Endothelial cell of umbilical vein (primary cell): Measurements from ENCODE around the gene IKZF1. TPM values are rescaled to one million over a fixed set of nuclear protein-coding genes. Genes with fewer than 3 reads are reported as not detected.

ENCODE experiments used
- BruUV-seq: library from RNA; stranded (reverse); fragments of 400-500 nt; replicated peaks from 2 replicates; lab custom pipeline; 2021; lab: Mats Ljungman, UMichigan
- CTCF ChIA-PET: fragments of 300-600, 350-600 bp; sonication (Branson Sonifier 250); formaldehyde crosslinking; loops from one replicate; lab custom pipeline; 2021; ENCODE audit warnings: antibody characterized with exemption, inconsistent platforms; lab: Charles Lee
- POLR2A ChIA-PET: fragments of 300-600, 350-600 bp; sonication (Branson Sonifier 250); formaldehyde crosslinking; loops from one replicate; lab custom pipeline; 2021; ENCODE audit warnings: antibody characterized with exemption, inconsistent platforms; lab: Charles Lee
- DNase-seq: peaks from one replicate; pipeline ENCODE4 v3.0.0-alpha.2; 2011; ENCODE audit warnings: low read depth, low spot score
- FAIRE-seq: peaks from 2 replicates; lab custom pipeline; 2011; peaks lifted over from hg19 to GRCh38; lab: Jason Lieb, UNC
- H2AFZ ChIP-seq: 2 replicates; pipeline ENCODE4 v1.6.0; 2012; ENCODE audit warnings: low read depth, low read length, control low read depth, inconsistent platforms
- H3K27ac ChIP-seq: 2 replicates; pipeline ENCODE4 v1.5.1; 2011; ENCODE audit warnings: low read depth, mild to moderate bottlenecking, control low read depth, low read length, moderate library complexity; ENCODE audit not compliant: insufficient read depth
- H3K27me3 ChIP-seq, 2 experiments: 2 replicates each; pipeline versions ENCODE4 v1.6.0 to v1.6.1; 2011; ENCODE audit warnings: low read length in 2 of 2, mixed read lengths in 1 of 2; ENCODE audit not compliant: control insufficient read depth in 2 of 2, insufficient read depth in 2 of 2
- H3K36me3 ChIP-seq, 2 experiments: 2 replicates in 1 of 2; 3 replicates in 1 of 2; pipeline ENCODE4 v1.5.1; 2011; ENCODE audit warnings: low read length in 2 of 2, mild to moderate bottlenecking in 1 of 2, moderate library complexity in 1 of 2; ENCODE audit not compliant: control insufficient read depth in 2 of 2, insufficient read depth in 2 of 2; ENCODE audit errors: extremely low read depth in 1 of 2
- H3K4me1 ChIP-seq: 3 replicates; pipeline ENCODE4 v1.5.1; 2011; ENCODE audit warnings: mild to moderate bottlenecking, low read length; ENCODE audit not compliant: control insufficient read depth, insufficient read depth; ENCODE audit errors: extremely low read depth
- H3K4me2 ChIP-seq: 2 replicates; pipeline ENCODE4 v1.6.1; 2011; ENCODE audit warnings: low read length, control low read depth, mixed read lengths; ENCODE audit not compliant: insufficient read depth
- H3K4me3 ChIP-seq, 3 experiments: fragments of 200-600 bp in 1 of 3; sonication (generic), shearing (Covaris generic) in 1 of 3; replicated peaks in 1 of 3; 2 replicates each; pipeline ENCODE4 v1.5.1; 2011 to 2016; ENCODE audit warnings: control low read depth in 3 of 3, low read length in 3 of 3, mild to moderate bottlenecking in 2 of 3, inconsistent platforms in 1 of 3, low read depth in 1 of 3, moderate library complexity in 1 of 3; ENCODE audit not compliant: insufficient read depth in 1 of 3
- H3K79me2 ChIP-seq: 2 replicates; pipeline ENCODE4 v1.6.0; 2012; ENCODE audit warnings: low read length, inconsistent platforms; ENCODE audit not compliant: control insufficient read depth, insufficient read depth
- H3K9ac ChIP-seq: replicated peaks from 2 replicates; pipeline ENCODE3; 2011; ENCODE audit warnings: low read length, control low read depth; ENCODE audit not compliant: insufficient read depth; ENCODE audit errors: extremely low read depth
- H3K9me1 ChIP-seq: replicated peaks from 3 replicates; pipeline ENCODE4 v1.6.0; 2011; ENCODE audit warnings: mild to moderate bottlenecking, low read length; ENCODE audit not compliant: control insufficient read depth, insufficient read depth; ENCODE audit errors: extremely low read depth
- H3K9me3 ChIP-seq: replicated peaks from 2 replicates; pipeline ENCODE4 v1.5.1; 2012; ENCODE audit warnings: low read length, inconsistent platforms; ENCODE audit not compliant: control insufficient read depth, insufficient read depth
- H4K20me1 ChIP-seq: replicated peaks from 2 replicates; pipeline ENCODE3; 2011; ENCODE audit warnings: mild to moderate bottlenecking, low read length; ENCODE audit not compliant: control insufficient read depth, insufficient read depth; ENCODE audit errors: extremely low read depth
- EZH2 ChIP-seq: IDR thresholded peaks from 2 replicates; pipeline ENCODE4 v1.6.1; 2012; ENCODE audit warnings: borderline replicate concordance, low read depth, mild to moderate bottlenecking, moderate library complexity, low read length, inconsistent platforms; ENCODE audit not compliant: severe bottlenecking
- FOS ChIP-seq: IDR thresholded peaks from 2 replicates; pipeline ENCODE4 v1.6.1; 2011; ENCODE audit warnings: mild to moderate bottlenecking, low read length, moderate library complexity, borderline replicate concordance; ENCODE audit not compliant: insufficient read depth
- MYC ChIP-seq: IDR thresholded peaks from one replicate; pipeline ENCODE4 v1.6.1; 2011; ENCODE audit warnings: mild to moderate bottlenecking, low read depth, low read length
- POLR2A ChIP-seq: IDR thresholded peaks from 2 replicates; pipeline ENCODE4 v1.6.1; 2012; ENCODE audit warnings: low read depth, mild to moderate bottlenecking, control low read depth, low read length
- dilution Hi-C: fragments of 300-500 bp; cut with MboI; formaldehyde crosslinking; loops from one replicate; pipeline ENCODE4 v1.15.0; 2019; ENCODE audit warnings: low sequenced_read_pairs; ENCODE audit not compliant: extremely low pct_ligation_motif_present
- intact Hi-C: fragments of 100-400 bp; cut with micrococcal nuclease; formaldehyde crosslinking; loops from one replicate; pipeline ENCODE4 v1.10.0; 2022
- polyA plus RNA-seq, 4 experiments: library from polyadenylated mRNA; depleted of rRNA in 3 of 4; stranded (reverse) in 3 of 4; unstranded in 1 of 4; fragments of >200 nt; gene quantifications; 2 replicates each; pipeline versions ENCODE4 v1.2.1 to v1.2.3, GENCODE V29; 2011 to 2012; ENCODE audit warnings: missing spikeins in 1 of 4
- total RNA-seq: library from RNA; stranded (reverse); gene quantifications from 2 replicates; pipeline ENCODE4 v1.2.3, GENCODE V29; 2021
- TF ChIP-seq, protein P1 (sequence below), 2 donors: IDR thresholded peaks; 1 replicate in 1 of 2; 2 replicates in 1 of 2; pipeline ENCODE4 v1.5.1; 2011; ENCODE audit warnings: low read length in 2 of 2, mild to moderate bottlenecking in 2 of 2, moderate library complexity in 2 of 2, control low read depth in 1 of 2, inconsistent platforms in 1 of 2, low read depth in 1 of 2; ENCODE audit not compliant: insufficient read depth in 1 of 2; ENCODE audit errors: extremely low read depth in 1 of 2

IKZF1 gene
- total and polyA plus RNA-seq, 2 donors (not counting 3 experiments of a cell fraction or from before 2014, with no cell fraction given), result 0.01 to 0.20 TPM

- Histone ChIP-seq H3K9ac (no peak overlapping the region), H3K4me1 (no peaks in the 10 kb centered on the region), H3K4me2 (no peak overlapping the region), H3K36me3 (no peaks in the 10 kb centered on the region), H3K27ac (no peak overlapping the region), H3K4me3 (no peak overlapping the region), H3K9me1 (no peaks in the 10 kb centered on the region), H3K27me3 (no peaks in the 10 kb centered on the region), H3K9me3 (no peaks in the 10 kb centered on the region), H2AFZ (no peak overlapping the region), H3K79me2 (no peaks in the 10 kb centered on the region), H4K20me1 (no peaks in the 10 kb centered on the region)
- FAIRE-seq, result no peak
- no peak for DNase-seq
- dilution Hi-C loops (no loop called here), intact Hi-C loops (no loop called here)
- TF ChIP-seq EZH2, result no peak
- ChIA-PET POLR2A (no interaction called here), CTCF (no interaction called here)
- BruUV-seq, result no TSS peak
Observed at GRCh38 chr7:50264908-50265307, 39.6 kb upstream of the IKZF1 start.

DNA sequence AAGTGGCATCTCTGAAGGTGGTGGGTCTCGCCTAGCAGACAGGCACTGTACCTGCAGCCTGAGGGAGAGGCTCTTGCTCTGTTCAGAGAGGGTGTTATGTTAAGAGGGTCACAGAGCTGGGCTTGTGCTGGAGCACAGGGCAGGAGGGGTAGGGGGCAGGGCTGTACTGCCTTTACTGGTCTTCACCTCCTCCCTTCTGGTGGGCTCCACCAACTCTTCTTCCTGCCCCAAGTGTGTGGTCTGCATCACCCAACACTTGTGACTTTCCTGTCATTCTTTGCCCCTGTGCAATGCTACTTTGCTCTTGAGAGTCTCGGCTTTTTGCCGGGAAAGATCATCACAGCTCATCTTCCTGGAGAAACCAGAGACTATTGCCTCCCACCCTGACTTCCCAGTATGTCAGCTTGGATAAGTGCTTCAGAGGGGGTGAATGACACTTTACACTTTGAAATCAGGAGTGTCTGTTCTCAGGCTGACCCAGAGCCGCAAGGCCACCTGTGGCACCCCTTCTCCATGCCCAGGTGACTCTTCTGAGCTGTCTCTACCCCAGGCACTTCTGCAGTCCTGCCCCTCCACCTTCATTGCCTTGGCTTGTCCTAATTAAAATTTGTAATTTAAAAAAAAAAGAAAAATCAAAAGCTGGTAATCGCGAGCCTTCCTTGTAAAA, 38.4 kb upstream of the IKZF1 start:
- Histone ChIP-seq H3K9me3 (no peaks in the 10 kb centered on the region), H3K27me3 (no peaks in the 10 kb centered on the region), H3K79me2 (no peaks in the 10 kb centered on the region), H3K36me3 (no peaks in the 10 kb centered on the region), H3K9me1 (no peaks in the 10 kb centered on the region), H3K4me1 (no peaks in the 10 kb centered on the region), H3K4me3 (no peak overlapping the region), H3K9ac (no peak overlapping the region), H2AFZ (no peak overlapping the region), H4K20me1 (no peaks in the 10 kb centered on the region), H3K4me2 (no peak overlapping the region), H3K27ac (no peak overlapping the region)
- intact Hi-C loops, result no loop called here
- dilution Hi-C loops, result no loop called here
- ChIA-PET CTCF (no interaction called here), POLR2A (no interaction called here)
- BruUV-seq, result no TSS peak
- no peak for FAIRE-seq
- DNase-seq, result no peak
- TF ChIP-seq, protein P1, sequence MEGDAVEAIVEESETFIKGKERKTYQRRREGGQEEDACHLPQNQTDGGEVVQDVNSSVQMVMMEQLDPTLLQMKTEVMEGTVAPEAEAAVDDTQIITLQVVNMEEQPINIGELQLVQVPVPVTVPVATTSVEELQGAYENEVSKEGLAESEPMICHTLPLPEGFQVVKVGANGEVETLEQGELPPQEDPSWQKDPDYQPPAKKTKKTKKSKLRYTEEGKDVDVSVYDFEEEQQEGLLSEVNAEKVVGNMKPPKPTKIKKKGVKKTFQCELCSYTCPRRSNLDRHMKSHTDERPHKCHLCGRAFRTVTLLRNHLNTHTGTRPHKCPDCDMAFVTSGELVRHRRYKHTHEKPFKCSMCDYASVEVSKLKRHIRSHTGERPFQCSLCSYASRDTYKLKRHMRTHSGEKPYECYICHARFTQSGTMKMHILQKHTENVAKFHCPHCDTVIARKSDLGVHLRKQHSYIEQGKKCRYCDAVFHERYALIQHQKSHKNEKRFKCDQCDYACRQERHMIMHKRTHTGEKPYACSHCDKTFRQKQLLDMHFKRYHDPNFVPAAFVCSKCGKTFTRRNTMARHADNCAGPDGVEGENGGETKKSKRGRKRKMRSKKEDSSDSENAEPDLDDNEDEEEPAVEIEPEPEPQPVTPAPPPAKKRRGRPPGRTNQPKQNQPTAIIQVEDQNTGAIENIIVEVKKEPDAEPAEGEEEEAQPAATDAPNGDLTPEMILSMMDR (IDR thresholded peaks at IDR 0.05; ENCODE audit: extremely low read depth in 1 of 2, insufficient read depth in 1 of 2, low read depth in 1 of 2, low read length in 2 of 2), result no peak
- TF ChIP-seq FOS, result no peak
- no peak for TF ChIP-seq MYC
- TF ChIP-seq POLR2A, result no peak
- no peak for TF ChIP-seq EZH2
